ENCODE results near the gene NTRK2.

DNA sequence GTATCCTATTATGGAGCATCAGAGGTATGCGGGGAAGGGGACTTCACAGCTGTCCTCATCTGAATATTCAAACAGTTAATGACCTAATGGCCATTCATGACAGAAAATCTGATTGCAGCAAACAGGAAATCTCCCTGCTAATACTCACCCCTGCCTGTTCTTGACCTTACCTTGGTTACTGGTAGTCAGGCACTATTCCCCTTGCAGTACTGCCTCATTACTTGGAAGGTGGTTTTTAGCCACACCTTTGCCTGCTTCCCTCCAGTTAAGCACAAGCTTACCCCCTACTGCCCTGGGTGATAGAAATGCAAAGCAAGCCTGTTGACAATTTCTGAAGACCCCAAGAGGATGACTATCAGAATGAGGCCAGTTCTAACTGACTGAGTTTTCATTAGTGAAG is 332.4 kb downstream of the NTRK2 start:
- TF ChIP-seq, protein P1, sequence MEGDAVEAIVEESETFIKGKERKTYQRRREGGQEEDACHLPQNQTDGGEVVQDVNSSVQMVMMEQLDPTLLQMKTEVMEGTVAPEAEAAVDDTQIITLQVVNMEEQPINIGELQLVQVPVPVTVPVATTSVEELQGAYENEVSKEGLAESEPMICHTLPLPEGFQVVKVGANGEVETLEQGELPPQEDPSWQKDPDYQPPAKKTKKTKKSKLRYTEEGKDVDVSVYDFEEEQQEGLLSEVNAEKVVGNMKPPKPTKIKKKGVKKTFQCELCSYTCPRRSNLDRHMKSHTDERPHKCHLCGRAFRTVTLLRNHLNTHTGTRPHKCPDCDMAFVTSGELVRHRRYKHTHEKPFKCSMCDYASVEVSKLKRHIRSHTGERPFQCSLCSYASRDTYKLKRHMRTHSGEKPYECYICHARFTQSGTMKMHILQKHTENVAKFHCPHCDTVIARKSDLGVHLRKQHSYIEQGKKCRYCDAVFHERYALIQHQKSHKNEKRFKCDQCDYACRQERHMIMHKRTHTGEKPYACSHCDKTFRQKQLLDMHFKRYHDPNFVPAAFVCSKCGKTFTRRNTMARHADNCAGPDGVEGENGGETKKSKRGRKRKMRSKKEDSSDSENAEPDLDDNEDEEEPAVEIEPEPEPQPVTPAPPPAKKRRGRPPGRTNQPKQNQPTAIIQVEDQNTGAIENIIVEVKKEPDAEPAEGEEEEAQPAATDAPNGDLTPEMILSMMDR (IDR thresholded peaks at IDR 0.05), result no peak
- no peak for TF ChIP-seq ZFX (IDR thresholded peaks at IDR 0.05; ENCODE audit: borderline replicate concordance)

All from 22Rv1 (cell line).